Choroid plexus epithelial cell (primary cell): ENCODE measurements around the gene HAPLN2.

Experiments used
- DNase-seq: peaks from one replicate; pipeline ENCODE4 v3.0.0-alpha.2; 2010; ENCODE audit warnings: low read depth
- H3K4me3 ChIP-seq: 2 replicates; pipeline ENCODE4 v1.5.1; 2011; ENCODE audit warnings: low read depth, mild to moderate bottlenecking, control low read depth, low read length, moderate library complexity
- TF ChIP-seq, protein P1 (sequence below): conservative IDR thresholded peaks from 2 replicates; pipeline ENCODE4 v1.5.1; 2011; ENCODE audit warnings: low read depth, mild to moderate bottlenecking, control low read depth, inconsistent platforms, low read length, moderate library complexity

HAPLN2 gene

DNA sequence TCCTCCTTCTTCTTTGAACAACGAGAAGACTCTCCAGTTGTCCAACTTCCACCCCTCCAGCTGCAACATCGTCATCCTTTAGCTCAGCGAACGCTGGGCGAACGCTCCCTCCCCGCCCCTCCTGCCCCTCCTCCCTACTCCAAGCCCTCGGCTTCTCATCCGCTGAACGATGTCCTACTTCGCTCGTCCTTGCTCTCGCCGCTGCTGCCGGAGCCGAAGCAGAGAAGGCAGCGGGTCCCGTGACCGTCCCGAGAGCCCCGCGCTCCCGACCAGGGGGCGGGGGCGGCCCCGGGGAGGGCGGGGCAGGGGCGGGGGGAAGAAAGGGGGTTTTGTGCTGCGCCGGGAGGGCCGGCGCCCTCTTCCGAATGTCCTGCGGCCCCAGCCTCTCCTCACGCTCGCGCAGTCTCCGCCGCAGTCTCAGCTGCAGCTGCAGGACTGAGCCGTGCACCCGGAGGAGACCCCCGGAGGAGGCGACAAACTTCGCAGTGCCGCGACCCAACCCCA lies 22.6 kb downstream of the HAPLN2 start, which contains the start of gene BCAN:
Gene BCAN (plus strand): TSS at position 357 of the 504 bp plus-strand sequence. CDS start 3,938 bp downstream, outside the sequence.
- peak; percentile 27 for DNase-seq
- H3K4me3 ChIP-seq = peak within 1 kb of the TSS; percentile 5
- TF ChIP-seq, protein P1, sequence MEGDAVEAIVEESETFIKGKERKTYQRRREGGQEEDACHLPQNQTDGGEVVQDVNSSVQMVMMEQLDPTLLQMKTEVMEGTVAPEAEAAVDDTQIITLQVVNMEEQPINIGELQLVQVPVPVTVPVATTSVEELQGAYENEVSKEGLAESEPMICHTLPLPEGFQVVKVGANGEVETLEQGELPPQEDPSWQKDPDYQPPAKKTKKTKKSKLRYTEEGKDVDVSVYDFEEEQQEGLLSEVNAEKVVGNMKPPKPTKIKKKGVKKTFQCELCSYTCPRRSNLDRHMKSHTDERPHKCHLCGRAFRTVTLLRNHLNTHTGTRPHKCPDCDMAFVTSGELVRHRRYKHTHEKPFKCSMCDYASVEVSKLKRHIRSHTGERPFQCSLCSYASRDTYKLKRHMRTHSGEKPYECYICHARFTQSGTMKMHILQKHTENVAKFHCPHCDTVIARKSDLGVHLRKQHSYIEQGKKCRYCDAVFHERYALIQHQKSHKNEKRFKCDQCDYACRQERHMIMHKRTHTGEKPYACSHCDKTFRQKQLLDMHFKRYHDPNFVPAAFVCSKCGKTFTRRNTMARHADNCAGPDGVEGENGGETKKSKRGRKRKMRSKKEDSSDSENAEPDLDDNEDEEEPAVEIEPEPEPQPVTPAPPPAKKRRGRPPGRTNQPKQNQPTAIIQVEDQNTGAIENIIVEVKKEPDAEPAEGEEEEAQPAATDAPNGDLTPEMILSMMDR = no peak

- H3K4me3 ChIP-seq = peak overlapping the region; percentile 5
- TF ChIP-seq, protein P1 = no peak
- DNase-seq = no peak
Observed at GRCh38 chr1:156642265-156643048, 23.2 kb downstream of the HAPLN2 start.

DNA sequence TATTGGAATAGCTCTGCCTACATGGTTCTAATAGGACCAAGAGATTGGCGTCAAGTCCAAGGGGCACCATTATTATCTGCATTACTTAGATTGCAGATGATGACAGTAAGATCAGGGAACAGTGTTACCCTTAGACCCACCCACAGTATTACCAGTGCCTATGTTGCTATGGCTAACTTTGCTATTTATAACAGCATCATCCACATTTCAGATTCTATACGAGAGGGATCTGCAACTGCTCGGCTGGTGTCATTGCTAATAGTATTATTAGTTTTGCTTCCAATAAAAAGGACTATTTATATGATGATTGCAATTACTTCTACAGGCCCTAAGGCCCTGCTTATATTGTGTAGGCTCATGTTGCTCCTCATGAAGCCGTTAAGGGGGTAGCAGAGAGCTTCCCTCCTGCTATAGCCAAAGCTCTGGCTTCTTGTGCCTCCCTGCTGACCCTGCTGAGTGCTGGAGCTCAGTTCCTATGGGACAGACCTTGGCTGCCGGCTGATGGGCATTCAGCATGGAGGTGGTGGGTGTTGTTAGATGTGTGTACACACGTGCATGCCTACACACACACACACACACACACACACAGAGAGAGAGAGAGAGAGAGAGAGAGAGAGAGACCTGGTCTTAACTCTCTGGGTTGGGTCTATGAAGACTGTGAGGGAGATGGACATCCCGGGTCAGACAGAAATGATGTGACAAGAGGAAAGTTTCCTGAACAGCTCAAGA lies 24.0 kb downstream of the HAPLN2 start:
- H3K4me3 ChIP-seq = no peak overlapping the region
- TF ChIP-seq, protein P1 = no peak
- DNase-seq = no peak

DNA sequence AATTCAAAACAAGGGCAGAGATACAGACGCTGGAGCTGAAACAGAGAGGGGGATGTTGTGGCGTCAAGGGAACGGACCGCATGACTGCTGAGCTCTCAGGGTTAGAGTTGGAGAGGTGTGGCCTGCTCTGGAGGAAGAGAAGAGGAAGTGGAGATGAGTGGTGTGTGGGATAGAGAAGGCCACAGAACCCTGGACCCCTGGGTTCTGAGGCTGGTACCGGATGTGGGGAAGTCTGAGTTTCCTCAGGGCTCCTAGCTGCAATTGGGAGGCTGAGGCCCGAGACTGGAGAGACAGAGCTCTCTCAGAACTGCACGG lies 24.5 kb downstream of the HAPLN2 start:
- TF ChIP-seq, protein P1 = no peak
- H3K4me3 ChIP-seq = no peak overlapping the region
- DNase-seq = no peak

DNA sequence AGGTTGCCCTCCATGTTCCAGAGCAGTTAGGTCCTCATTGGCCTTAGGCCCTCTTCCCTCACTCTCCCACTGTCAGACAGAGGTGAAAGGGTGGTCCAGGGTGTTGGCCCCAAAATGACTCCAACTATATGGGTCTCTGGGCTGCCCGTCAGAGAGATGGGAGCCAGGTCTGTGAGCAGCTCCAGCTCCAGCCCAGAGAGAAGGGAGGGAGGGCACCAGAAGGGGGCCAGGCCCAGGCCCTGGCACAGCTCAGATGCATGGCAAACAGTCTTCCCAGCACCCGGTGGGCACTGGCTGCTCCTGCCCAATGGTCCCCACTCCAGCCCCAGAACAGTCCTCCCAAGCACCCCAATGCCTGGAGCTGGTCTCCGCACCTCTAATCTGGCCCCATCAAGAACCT lies 24.9 kb downstream of the HAPLN2 start:
- no peak for DNase-seq
- TF ChIP-seq, protein P1 = no peak
- no peak overlapping the region for H3K4me3 ChIP-seq

DNA sequence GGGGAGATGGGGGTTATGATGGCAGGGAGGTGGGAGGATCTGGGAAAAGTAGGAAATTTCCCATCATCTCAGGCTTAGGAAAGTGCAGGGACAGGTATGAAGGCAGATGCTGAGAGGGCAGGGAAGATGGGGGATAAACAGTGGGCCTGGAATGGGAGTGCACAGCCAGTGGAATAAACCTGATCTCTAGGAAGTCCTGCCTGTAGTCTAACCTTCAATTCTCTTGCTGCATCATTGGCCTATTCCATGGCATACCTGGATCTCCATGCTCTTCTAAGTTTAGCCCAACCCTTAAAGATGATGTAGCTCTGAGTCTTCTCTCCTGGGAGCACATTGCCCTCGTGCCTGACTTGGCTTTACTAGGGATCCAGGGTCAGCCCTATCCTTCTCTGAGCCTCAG lies 25.4 kb downstream of the HAPLN2 start:
- TF ChIP-seq, protein P1 = no peak
- no peak for DNase-seq
- no peak overlapping the region for H3K4me3 ChIP-seq
